HepG2 (cell line): ENCODE data around the gene SPTAN1. TPM values are rescaled to one million over a fixed set of nuclear protein-coding genes. Genes with fewer than 3 reads are reported as not detected.

Experiments
- ATAC-seq: fragments of 200-7000 bp; cut with Tn5 transposase; 3 replicates; pipeline ENCODE4 v1.9.1; 2020; ENCODE audit warnings: mild to moderate bottlenecking, moderate library complexity
- BruUV-seq: library from RNA; stranded (reverse); fragments of 400-500 nt; replicated peaks from 2 replicates; lab custom pipeline; 2021; lab: Mats Ljungman, UMichigan
- CTCF ChIA-PET: fragments of 300-600 bp; formaldehyde crosslinking; extraction: SDS; loops from one replicate; lab custom pipeline; 2021; ENCODE audit warnings: low total read pairs, inconsistent platforms, low intra/inter-chr PET ratio; lab: Yijun Ruan, JAX
- POLR2A ChIA-PET: fragments of 350-600 bp; sonication (Branson Sonifier 250); formaldehyde crosslinking; loops from one replicate; lab custom pipeline; 2020; ENCODE audit warnings: antibody characterized with exemption, inconsistent platforms; lab: Yijun Ruan, JAX
- DNase-seq: peaks from one replicate; pipeline ENCODE4 v3.0.0-alpha.2; 2015; ENCODE audit warnings: low spot score
- FAIRE-seq: peaks from 3 replicates; lab custom pipeline; 2011; peaks lifted over from hg19 to GRCh38; lab: Jason Lieb, UNC
- H2AFZ ChIP-seq: one replicate; pipeline ENCODE4 v1.6.1; 2011; ENCODE audit warnings: low read length, inconsistent platforms
- H3K27ac ChIP-seq: fragments of 300-600 bp; 3 replicates; pipeline ENCODE4 v1.8.0; 2011; ENCODE audit warnings: mixed run types, mild to moderate bottlenecking, mixed read lengths, low read length, inconsistent platforms; ENCODE audit not compliant: insufficient read depth; ENCODE audit errors: extremely low read length
- H3K27me3 ChIP-seq, 2 experiments: fragments of 200-600 bp in 1 of 2; 2 replicates in 1 of 2; 3 replicates in 1 of 2; pipeline versions ENCODE4 v1.6.0 to v1.8.0; 2011; ENCODE audit warnings: low read length in 2 of 2, mild to moderate bottlenecking in 2 of 2, moderate library complexity in 2 of 2, inconsistent platforms in 1 of 2; ENCODE audit not compliant: insufficient read depth in 2 of 2, control insufficient read depth in 1 of 2
- H3K36me3 ChIP-seq, 2 experiments: fragments of 200-600 bp in 1 of 2; replicated peaks in 1 of 2; 2 replicates in 1 of 2; 3 replicates in 1 of 2; pipeline versions ENCODE4 v1.5.1 to v1.8.0; 2011; ENCODE audit warnings: low read length in 2 of 2, inconsistent platforms in 1 of 2; ENCODE audit not compliant: insufficient read depth in 2 of 2, control insufficient read depth in 1 of 2
- H3K4me1 ChIP-seq: 2 replicates; pipeline ENCODE4 v1.5.1; 2012; ENCODE audit warnings: low read length, inconsistent platforms; ENCODE audit not compliant: insufficient read depth
- H3K4me2 ChIP-seq: 2 replicates; pipeline ENCODE4 v1.6.0; 2011; ENCODE audit warnings: low read depth, low read length, inconsistent platforms
- H3K4me3 ChIP-seq, 3 experiments: fragments of 200-600 bp in 1 of 3; sonication (generic), shearing (Covaris generic) in 1 of 3; replicated peaks in 1 of 3; 2 replicates each; pipeline ENCODE4 v1.5.1; 2011 to 2016; ENCODE audit warnings: low read length in 3 of 3, inconsistent platforms in 2 of 3, low read depth in 2 of 3, mild to moderate bottlenecking in 2 of 3, control low read depth in 1 of 3, mixed read lengths in 1 of 3; ENCODE audit not compliant: insufficient read depth in 1 of 3
- H3K79me2 ChIP-seq: one replicate; pipeline ENCODE4 v1.6.1; 2011; ENCODE audit warnings: low read length, inconsistent platforms; ENCODE audit not compliant: insufficient read depth
- H3K9ac ChIP-seq: 2 replicates; pipeline ENCODE4 v1.6.0; 2011; ENCODE audit warnings: mild to moderate bottlenecking, low read depth, low read length, inconsistent platforms; ENCODE audit not compliant: insufficient read depth
- H3K9me3 ChIP-seq: 2 replicates; pipeline ENCODE4 v1.5.1; 2012; ENCODE audit warnings: mild to moderate bottlenecking, low read length
- H4K20me1 ChIP-seq: 2 replicates; pipeline ENCODE4 v1.6.0; 2011; ENCODE audit warnings: inconsistent platforms, mild to moderate bottlenecking, low read length, moderate library complexity; ENCODE audit not compliant: insufficient read depth
- AGO2 ChIP-seq: fragments of 200-400 bp; formaldehyde crosslinking; optimal IDR thresholded peaks from 2 replicates; pipeline ENCODE3; 2017; ENCODE audit warnings: mild to moderate bottlenecking, low read depth, low read length, moderate library complexity
- SALL1 ChIP-seq: sonication (generic); formaldehyde crosslinking; IDR thresholded peaks from 2 replicates; pipeline ENCODE4 v1.8.0; 2022; ENCODE audit warnings: mild to moderate bottlenecking, missing genetic modification reagents
- WGBS: methylation state at CpG from one replicate; pipeline ENCODE4 v1.1.6; 2017; ENCODE audit warnings: low lambda C conversion rate; 5-methylcytosine and 5-hydroxymethylcytosine counted together
- in situ Hi-C: cut with HindIII; loops from 2 replicates; pipeline ENCODE4 v1.10.0; 2017; ENCODE audit warnings: low pct_unique_long_range_greater_than_20kb; ENCODE audit not compliant: extremely low pct_ligation_motif_present
- intact Hi-C: fragments of 100-400 bp; cut with micrococcal nuclease; formaldehyde crosslinking; loops from one replicate; pipeline ENCODE4 v1.10.0; 2022; ENCODE audit not compliant: unreplicated experiment
- polyA plus RNA-seq, 8 experiments: library from polyadenylated mRNA; depleted of rRNA in 3 of 8; stranded (reverse) in 7 of 8; unstranded in 1 of 8; fragments of >200 nt; fragmentation: Illumina TruSeq in 4 of 8; extraction: Trizol in 4 of 8; gene quantifications; 2 replicates each; pipeline versions ENCODE4 v1.2.1 to v1.2.3, GENCODE V29; 2011 to 2016; ENCODE audit warnings: low read depth in 4 of 8, missing spikeins in 1 of 8, mixed read lengths in 1 of 8; ENCODE audit not compliant: insufficient read depth in 1 of 8
- total RNA-seq, 5 experiments: library from RNA; depleted of rRNA; stranded (reverse); fragments of >200 nt; fragmentation: Illumina TruSeq; extraction: Trizol; gene quantifications; 2 replicates each; pipeline ENCODE4 v1.2.3, GENCODE V29; 2016; ENCODE audit warnings: low read depth in 1 of 5
- TF ChIP-seq, protein P1 (sequence below), 2 experiments: fragments of 450-650 bp in 1 of 2; sonication (generic) in 1 of 2; formaldehyde crosslinking in 1 of 2; IDR thresholded peaks; 2 replicates each; pipeline versions ENCODE4 v1.6.1 to v1.8.0; 2016 to 2022; ENCODE audit warnings: antibody characterized with exemption in 1 of 2, mild to moderate bottlenecking in 1 of 2, missing genetic modification reagents in 1 of 2
- TF ChIP-seq, protein P2 (sequence below): sonication (generic); formaldehyde crosslinking; IDR thresholded peaks from 2 replicates; pipeline ENCODE4 v1.8.1; 2023; ENCODE audit warnings: mild to moderate bottlenecking, moderate library complexity, missing genetic modification reagents

Gene SPTAN1
- total and polyA plus RNA-seq, 2 of the 13 experiments (the other 11 are each of a cell fraction or from before 2014, with no cell fraction given) = 106 to 111 TPM

DNA sequence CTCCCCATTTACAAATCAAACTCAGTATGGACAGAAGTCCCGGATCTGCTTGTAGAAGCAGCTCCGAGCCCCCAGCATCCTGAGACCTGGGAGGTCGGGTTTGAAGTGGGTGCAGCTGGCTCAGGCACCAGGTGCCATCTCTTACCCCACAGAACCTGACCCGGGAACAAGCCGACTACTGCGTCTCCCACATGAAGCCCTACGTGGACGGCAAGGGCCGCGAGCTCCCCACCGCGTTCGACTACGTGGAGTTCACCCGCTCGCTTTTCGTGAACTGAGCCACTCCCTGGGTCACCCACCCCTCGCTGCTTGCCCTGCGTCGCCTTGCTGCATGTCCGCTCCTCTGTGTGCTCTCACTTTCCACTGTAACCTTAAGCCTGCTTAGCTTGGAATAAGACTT, 80.7 kb downstream of the SPTAN1 start:
- H3K4me3 ChIP-seq = no peak overlapping the region
- no peak overlapping the region for H3K27ac ChIP-seq
- FAIRE-seq (no peak), ATAC-seq (no peak), DNase-seq (no peak)
- WGBS = over 99% methylated on average over 18 of the region's 21 CpGs
- ChIA-PET POLR2A (no interaction called here), CTCF (no interaction called here)
- no peak overlapping the region for H3K9ac ChIP-seq
- H3K9me3 ChIP-seq = no peaks in the 10 kb centered on the region
- H2AFZ ChIP-seq = no peak overlapping the region
- H3K79me2 ChIP-seq = no peaks in the 10 kb centered on the region
- H4K20me1 ChIP-seq = no peaks in the 10 kb centered on the region
- BruUV-seq = no TSS peak
- no peaks in the 10 kb centered on the region for H3K27me3 ChIP-seq
- intact Hi-C loops (no loop called here), in situ Hi-C loops (no loop called here)
- H3K4me2 ChIP-seq = no peak overlapping the region
- H3K36me3 ChIP-seq = peaks cover 17 to 39% of the 10 kb centered on the region in 2 experiments; a peak in 4 of 5 replicates
- TF ChIP-seq AGO2 = peak; percentile 59
- TF ChIP-seq, protein P1, sequence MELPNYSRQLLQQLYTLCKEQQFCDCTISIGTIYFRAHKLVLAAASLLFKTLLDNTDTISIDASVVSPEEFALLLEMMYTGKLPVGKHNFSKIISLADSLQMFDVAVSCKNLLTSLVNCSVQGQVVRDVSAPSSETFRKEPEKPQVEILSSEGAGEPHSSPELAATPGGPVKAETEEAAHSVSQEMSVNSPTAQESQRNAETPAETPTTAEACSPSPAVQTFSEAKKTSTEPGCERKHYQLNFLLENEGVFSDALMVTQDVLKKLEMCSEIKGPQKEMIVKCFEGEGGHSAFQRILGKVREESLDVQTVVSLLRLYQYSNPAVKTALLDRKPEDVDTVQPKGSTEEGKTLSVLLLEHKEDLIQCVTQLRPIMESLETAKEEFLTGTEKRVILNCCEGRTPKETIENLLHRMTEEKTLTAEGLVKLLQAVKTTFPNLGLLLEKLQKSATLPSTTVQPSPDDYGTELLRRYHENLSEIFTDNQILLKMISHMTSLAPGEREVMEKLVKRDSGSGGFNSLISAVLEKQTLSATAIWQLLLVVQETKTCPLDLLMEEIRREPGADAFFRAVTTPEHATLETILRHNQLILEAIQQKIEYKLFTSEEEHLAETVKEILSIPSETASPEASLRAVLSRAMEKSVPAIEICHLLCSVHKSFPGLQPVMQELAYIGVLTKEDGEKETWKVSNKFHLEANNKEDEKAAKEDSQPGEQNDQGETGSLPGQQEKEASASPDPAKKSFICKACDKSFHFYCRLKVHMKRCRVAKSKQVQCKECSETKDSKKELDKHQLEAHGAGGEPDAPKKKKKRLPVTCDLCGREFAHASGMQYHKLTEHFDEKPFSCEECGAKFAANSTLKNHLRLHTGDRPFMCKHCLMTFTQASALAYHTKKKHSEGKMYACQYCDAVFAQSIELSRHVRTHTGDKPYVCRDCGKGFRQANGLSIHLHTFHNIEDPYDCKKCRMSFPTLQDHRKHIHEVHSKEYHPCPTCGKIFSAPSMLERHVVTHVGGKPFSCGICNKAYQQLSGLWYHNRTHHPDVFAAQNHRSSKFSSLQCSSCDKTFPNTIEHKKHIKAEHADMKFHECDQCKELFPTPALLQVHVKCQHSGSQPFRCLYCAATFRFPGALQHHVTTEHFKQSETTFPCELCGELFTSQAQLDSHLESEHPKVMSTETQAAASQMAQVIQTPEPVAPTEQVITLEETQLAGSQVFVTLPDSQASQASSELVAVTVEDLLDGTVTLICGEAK (IDR thresholded peaks at IDR 0.05) = no peak
- TF ChIP-seq, protein P1 (CRISPR knock-in tag; IDR thresholded peaks at IDR 0.05) = no peak
- no peak for TF ChIP-seq SALL1 (CRISPR knock-in tag)
- TF ChIP-seq, protein P2, sequence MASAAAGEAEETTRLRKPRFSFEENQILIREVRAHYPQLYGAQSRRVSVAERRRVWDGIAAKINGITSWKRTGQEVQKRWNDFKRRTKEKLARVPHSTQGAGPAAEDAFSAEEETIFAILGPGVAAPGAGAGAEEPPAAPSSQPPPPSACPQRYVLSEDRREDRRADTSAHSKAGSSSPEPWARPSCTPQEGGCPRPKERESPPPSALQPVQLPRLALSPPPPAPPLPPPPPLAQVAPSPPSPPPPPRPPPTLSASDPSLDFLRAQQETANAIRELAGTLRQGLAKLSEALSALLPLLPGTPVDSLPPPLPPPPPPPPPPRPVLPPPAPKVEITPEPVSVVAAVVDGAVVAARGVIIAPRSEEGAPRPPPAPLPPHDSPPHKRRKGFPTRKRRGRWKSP = no peak
- peaks cover 30% of the 10 kb centered on the region for H3K4me1 ChIP-seq
